ENCODE measurements around the gene SMARCC2. TPM values are rescaled to one million over a fixed set of nuclear protein-coding genes. Genes with fewer than 3 reads are reported as not detected.

Gene SMARCC2
- total and polyA plus RNA-seq, 9 of the 15 experiments (the other 6 are each of a cell fraction or from before 2014, with no cell fraction given): 11.9 to 86.0 (median 36.6) TPM

DNA sequence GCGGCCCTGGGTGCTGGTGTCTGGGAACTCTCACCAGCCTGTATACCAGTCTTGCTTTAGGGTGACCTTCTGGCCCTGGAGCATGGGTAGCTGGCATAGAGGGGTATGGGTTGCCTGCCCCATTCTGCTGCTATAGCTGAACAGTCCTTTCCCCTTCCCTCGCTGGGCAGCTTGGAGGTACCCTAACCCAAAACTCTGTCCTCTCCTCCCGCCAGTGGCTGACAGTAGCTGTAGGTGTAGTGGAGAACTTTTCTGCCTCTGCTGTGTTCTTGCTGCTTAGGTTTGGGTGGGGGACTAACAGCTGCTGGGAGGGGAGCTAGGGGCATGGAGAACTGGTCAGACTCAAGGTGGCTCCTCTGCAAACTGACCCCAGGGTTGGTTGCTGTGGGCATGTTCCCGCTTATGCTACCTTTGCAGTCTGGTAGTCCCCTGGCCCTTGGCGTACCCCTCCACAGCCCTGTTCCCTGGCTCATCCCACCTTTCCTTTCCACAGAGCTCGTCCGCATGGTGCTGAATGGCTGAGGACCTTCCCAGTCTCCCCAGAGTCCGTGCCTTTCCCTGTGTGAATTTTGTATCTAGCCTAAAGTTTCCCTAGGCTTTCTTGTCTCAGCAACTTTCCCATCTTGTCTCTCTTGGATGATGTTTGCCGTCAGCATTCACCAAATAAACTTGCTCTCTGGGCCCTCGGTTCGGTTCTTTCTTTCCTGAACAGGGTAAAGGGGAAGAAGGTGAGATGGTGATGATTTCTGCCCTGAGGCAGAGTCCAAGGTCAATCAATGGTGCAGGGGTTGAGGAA is 28.2 kb downstream of the SMARCC2 start (continued):
- TF ChIP-seq POLR2G (IDR thresholded peaks at IDR 0.05; ENCODE audit: low read depth, low read length) (peak; percentile 53; the same call in 1 of the 2 replicates), POLR2A (conservative IDR thresholded peaks at IDR 0.05) (peak; percentile 57), DEAF1 (CRISPR knock-in tag; IDR thresholded peaks at IDR 0.05) (no peak), SP1 (CRISPR knock-in tag; IDR thresholded peaks at IDR 0.05) (peak; percentile 37; the same call in 1 of the 2 replicates), BACH1 (tag; IDR thresholded peaks at IDR 0.05) (no peak), CTCF (IDR thresholded peaks at IDR 0.05 in 2 of 3, conservative IDR thresholded peaks at IDR 0.05 in 1 of 3; ENCODE audit: insufficient read depth in 2 of 3, low read depth in 1 of 3, low read length in 3 of 3) (no peak), PYGO2 (tag; IDR thresholded peaks at IDR 0.05) (no peak), ATF6 (CRISPR knock-in tag; IDR thresholded peaks at IDR 0.05) (no peak), BDP1 (IDR thresholded peaks at IDR 0.05; ENCODE audit: insufficient read depth, insufficient read length) (no peak), HLTF (IDR thresholded peaks at IDR 0.05) (no peak), TFAP4 (CRISPR knock-in tag; IDR thresholded peaks at IDR 0.05; ENCODE audit: borderline replicate concordance) (0 out of 2 replicates have a peak, but pooled peaks have one; percentile 18), MTF1 (CRISPR knock-in tag; IDR thresholded peaks at IDR 0.05; ENCODE audit: borderline replicate concordance) (no peak)
- TF ChIP-seq, protein P1, sequence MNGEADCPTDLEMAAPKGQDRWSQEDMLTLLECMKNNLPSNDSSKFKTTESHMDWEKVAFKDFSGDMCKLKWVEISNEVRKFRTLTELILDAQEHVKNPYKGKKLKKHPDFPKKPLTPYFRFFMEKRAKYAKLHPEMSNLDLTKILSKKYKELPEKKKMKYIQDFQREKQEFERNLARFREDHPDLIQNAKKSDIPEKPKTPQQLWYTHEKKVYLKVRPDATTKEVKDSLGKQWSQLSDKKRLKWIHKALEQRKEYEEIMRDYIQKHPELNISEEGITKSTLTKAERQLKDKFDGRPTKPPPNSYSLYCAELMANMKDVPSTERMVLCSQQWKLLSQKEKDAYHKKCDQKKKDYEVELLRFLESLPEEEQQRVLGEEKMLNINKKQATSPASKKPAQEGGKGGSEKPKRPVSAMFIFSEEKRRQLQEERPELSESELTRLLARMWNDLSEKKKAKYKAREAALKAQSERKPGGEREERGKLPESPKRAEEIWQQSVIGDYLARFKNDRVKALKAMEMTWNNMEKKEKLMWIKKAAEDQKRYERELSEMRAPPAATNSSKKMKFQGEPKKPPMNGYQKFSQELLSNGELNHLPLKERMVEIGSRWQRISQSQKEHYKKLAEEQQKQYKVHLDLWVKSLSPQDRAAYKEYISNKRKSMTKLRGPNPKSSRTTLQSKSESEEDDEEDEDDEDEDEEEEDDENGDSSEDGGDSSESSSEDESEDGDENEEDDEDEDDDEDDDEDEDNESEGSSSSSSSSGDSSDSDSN (IDR thresholded peaks at IDR 0.05; ENCODE audit: borderline replicate concordance in 1 of 2, low read depth in 2 of 2, low read length in 2 of 2): no peak

Data from K562 (cell line).